OCI-LY7 (cell line): Measurements from ENCODE around the gene MTG2.

Experiments
- CTCF ChIP-seq: fragments of 200-600 bp; sonication (generic); conservative IDR thresholded peaks from 2 replicates; pipeline ENCODE4 v1.5.1; 2014; ENCODE audit warnings: mild to moderate bottlenecking, antibody characterized with exemption, low read length, moderate library complexity, mixed read lengths
- EZH2phosphoT487 ChIP-seq: fragments of 200-600 bp; sonication (generic); IDR thresholded peaks from 2 replicates; pipeline ENCODE4 v1.6.1; 2018; ENCODE audit warnings: low read depth, borderline replicate concordance, mild to moderate bottlenecking, mixed run types, antibody characterized with exemption, low read length, moderate library complexity, mixed read lengths

- no peak for TF ChIP-seq CTCF
- TF ChIP-seq EZH2phosphoT487 = no peak
Measured at GRCh38 chr20:62248890-62249560, 66.2 kb downstream of the MTG2 start.
